GM21825 (cell line): ENCODE measurements around the gene VSIG10L2.
"Not testable (repeated sequence)": the region's sequence is repeated elsewhere in the genome, so short reads cannot be mapped to it uniquely, and the experiment has no call there.

Experiments
- ATAC-seq: cut with Tn5 transposase; IDR thresholded peaks from one replicate; pipeline ENCODE4 v1.9.1; 2021; ENCODE audit warnings: mild to moderate bottlenecking, moderate library complexity; ENCODE audit not compliant: unreplicated experiment

VSIG10L2 gene

GRCh38 chr11:125959511-125959910 lies 13.7 kb downstream of the VSIG10L2 start:
- no peak for ATAC-seq

GRCh38 chr11:125959931-125960330 lies 14.1 kb downstream of the VSIG10L2 start:
- no peak for ATAC-seq

GRCh38 chr11:125960771-125961170 lies 14.9 kb downstream of the VSIG10L2 start:
- no peak for ATAC-seq

- ATAC-seq = no peak
Observed at GRCh38 chr11:125967515-125967914, 21.7 kb downstream of the VSIG10L2 start.

- no peak for ATAC-seq
Observed at GRCh38 chr11:125968354-125968753, 22.5 kb downstream of the VSIG10L2 start.

- no peak for ATAC-seq
Observed at GRCh38 chr11:125971618-125972017, 25.8 kb downstream of the VSIG10L2 start.

GRCh38 chr11:125974284-125974683 lies 28.4 kb downstream of the VSIG10L2 start:
- ATAC-seq = no peak

GRCh38 chr11:125975634-125976033 lies 29.8 kb downstream of the VSIG10L2 start:
- no peak for ATAC-seq

- no peak for ATAC-seq
Observed at GRCh38 chr11:125976156-125976555, 30.3 kb downstream of the VSIG10L2 start.

GRCh38 chr11:125977333-125977732 lies 31.5 kb downstream of the VSIG10L2 start:
- ATAC-seq = no peak

- no peak for ATAC-seq
Observed at GRCh38 chr11:125978181-125978716, 32.4 kb downstream of the VSIG10L2 start.

- ATAC-seq = no peak
Observed at GRCh38 chr11:125978778-125979407, 33.0 kb downstream of the VSIG10L2 start.

GRCh38 chr11:125979511-125979910 lies 33.7 kb downstream of the VSIG10L2 start:
- no peak for ATAC-seq

GRCh38 chr11:125980436-125980835 lies 34.6 kb downstream of the VSIG10L2 start:
- ATAC-seq = no peak

- no peak for ATAC-seq
Observed at GRCh38 chr11:125982348-125982730, 36.5 kb downstream of the VSIG10L2 start.

GRCh38 chr11:125985956-125986355 lies 40.1 kb downstream of the VSIG10L2 start:
- ATAC-seq = not testable (repeated sequence)

- no peak for ATAC-seq
Observed at GRCh38 chr11:125987066-125987641, 41.3 kb downstream of the VSIG10L2 start.

- no peak for ATAC-seq
Observed at GRCh38 chr11:125990244-125990643, 44.4 kb downstream of the VSIG10L2 start.

- ATAC-seq = no peak
Observed at GRCh38 chr11:125992893-125993292, 47.0 kb downstream of the VSIG10L2 start.

GRCh38 chr11:125994509-125994908 lies 48.7 kb downstream of the VSIG10L2 start:
- ATAC-seq = no peak

- ATAC-seq = no peak
Observed at GRCh38 chr11:125995313-125995712, 49.5 kb downstream of the VSIG10L2 start.

GRCh38 chr11:125998267-125998666 lies 52.4 kb downstream of the VSIG10L2 start:
- ATAC-seq = no peak
